Fibroblast of lung (primary cell): ENCODE measurements around the gene PRR35. TPM values are rescaled to one million over a fixed set of nuclear protein-coding genes. Genes with fewer than 3 reads are reported as not detected.

Source experiments
- DNase-seq, 2 donors: peaks; one replicate each; pipeline versions ENCODE4 v3.0.0 to v3.0.0-alpha.2; 2010; ENCODE audit warnings: low read depth in 2 of 2
- H2AFZ ChIP-seq: 2 replicates; pipeline ENCODE4 v1.5.1; 2012; ENCODE audit warnings: low read length, control low read depth, inconsistent platforms
- H3K27ac ChIP-seq: 2 replicates; pipeline ENCODE4 v1.5.1; 2011; ENCODE audit warnings: low read length, control low read depth; ENCODE audit not compliant: insufficient read depth
- H3K27me3 ChIP-seq: 2 replicates; pipeline ENCODE4 v1.5.1; 2011; ENCODE audit warnings: mild to moderate bottlenecking, low read length; ENCODE audit not compliant: control insufficient read depth, insufficient read depth
- H3K36me3 ChIP-seq: 2 replicates; pipeline ENCODE4 v1.5.1; 2011; ENCODE audit warnings: low read length; ENCODE audit not compliant: control insufficient read depth, insufficient read depth
- H3K4me1 ChIP-seq: 2 replicates; pipeline ENCODE4 v1.5.1; 2011; ENCODE audit warnings: low read length; ENCODE audit not compliant: control insufficient read depth, insufficient read depth; ENCODE audit errors: extremely low read depth
- H3K4me2 ChIP-seq: 2 replicates; pipeline ENCODE4 v1.5.1; 2011; ENCODE audit warnings: low read length, control low read depth; ENCODE audit not compliant: insufficient read depth; ENCODE audit errors: extremely low read depth
- H3K4me3 ChIP-seq, 4 experiments: fragments of 200-600 bp in 1 of 4; sonication (generic) in 1 of 4; replicated peaks in 1 of 4; 2 replicates each; pipeline ENCODE4 v1.5.1; 2011 to 2016; ENCODE audit warnings: low read length in 4 of 4, low read depth in 3 of 4, mild to moderate bottlenecking in 3 of 4, control low read depth in 2 of 4, inconsistent platforms in 1 of 4, mixed read lengths in 1 of 4; ENCODE audit not compliant: insufficient read depth in 1 of 4; ENCODE audit errors: control extremely low read depth in 1 of 4
- H3K79me2 ChIP-seq: 2 replicates; pipeline ENCODE4 v1.5.1; 2012; ENCODE audit warnings: mild to moderate bottlenecking, low read length, inconsistent platforms; ENCODE audit not compliant: control insufficient read depth, insufficient read depth
- H3K9ac ChIP-seq: 2 replicates; pipeline ENCODE4 v1.5.1; 2011; ENCODE audit warnings: mild to moderate bottlenecking, low read length, control low read depth; ENCODE audit not compliant: insufficient read depth
- H3K9me3 ChIP-seq: 2 replicates; pipeline ENCODE4 v1.5.1; 2012; ENCODE audit warnings: low read depth, low read length; ENCODE audit not compliant: control insufficient read depth, insufficient read depth
- H4K20me1 ChIP-seq: 2 replicates; pipeline ENCODE4 v1.5.1; 2011; ENCODE audit warnings: low read length; ENCODE audit not compliant: control insufficient read depth, insufficient read depth; ENCODE audit errors: extremely low read depth
- CTCF ChIP-seq, 2 donors: IDR thresholded peaks in 1 of 2; conservative IDR thresholded peaks in 1 of 2; 1 replicate in 1 of 2; 2 replicates in 1 of 2; pipeline ENCODE4 v1.5.1; 2011 to 2012; ENCODE audit warnings: low read length in 2 of 2, control low read depth in 1 of 2, inconsistent platforms in 1 of 2, low read depth in 1 of 2, mild to moderate bottlenecking in 1 of 2
- EZH2 ChIP-seq: IDR thresholded peaks from 2 replicates; pipeline ENCODE4 v1.5.1; 2012; ENCODE audit warnings: low read length, control low read depth, mild to moderate bottlenecking; ENCODE audit errors: missing control alignments
- polyA plus RNA-seq, 2 donors: library from polyadenylated mRNA; depleted of rRNA in 1 of 2; stranded (reverse) in 1 of 2; unstranded in 1 of 2; fragments of >200 nt; gene quantifications; 2 replicates each; pipeline ENCODE4 v1.2.1, GENCODE V29; 2011 to 2012; ENCODE audit warnings: missing spikeins in 1 of 2
- total RNA-seq: library from RNA; depleted of rRNA; stranded (reverse); fragments of >200 nt; gene quantifications from 2 replicates; pipeline ENCODE4 v1.2.1, GENCODE V29; 2014

PRR35 gene
- total and polyA plus RNA-seq, 2 donors (not counting 1 experiment from before 2014, with no cell fraction given), result not detected

- no peak for DNase-seq
- H3K4me3 ChIP-seq, result no peak overlapping the region
- no peak overlapping the region for H3K4me2 ChIP-seq
- no peaks in the 10 kb centered on the region for H3K9me3 ChIP-seq
- peaks cover 8% of the 10 kb centered on the region for H3K36me3 ChIP-seq
- TF ChIP-seq EZH2 (no peak), CTCF (conservative IDR thresholded peaks at IDR 0.05 in 1 of 2, IDR thresholded peaks at IDR 0.05 in 1 of 2; ENCODE audit: low read depth in 1 of 2, low read length in 2 of 2) (no peak)
- peaks cover under 1% of the 10 kb centered on the region for H3K4me1 ChIP-seq
- no peak overlapping the region for H3K9ac ChIP-seq
- H3K27ac ChIP-seq, result no peak overlapping the region
- peaks cover 10% of the 10 kb centered on the region for H3K79me2 ChIP-seq
- H3K27me3 ChIP-seq, result no peaks in the 10 kb centered on the region
- H2AFZ ChIP-seq, result no peak overlapping the region
- H4K20me1 ChIP-seq, result no peaks in the 10 kb centered on the region
Observed at GRCh38 chr16:574021-574760, 14.0 kb downstream of the PRR35 start.

- TF ChIP-seq EZH2, result no peak
- no peak for TF ChIP-seq CTCF (conservative IDR thresholded peaks at IDR 0.05 in 1 of 2, IDR thresholded peaks at IDR 0.05 in 1 of 2; ENCODE audit: low read depth in 1 of 2, low read length in 2 of 2)
- Histone ChIP-seq H3K27ac (no peak overlapping the region), H3K9ac (no peak overlapping the region), H3K9me3 (no peaks in the 10 kb centered on the region), H3K4me3 (no peak overlapping the region), H4K20me1 (no peaks in the 10 kb centered on the region), H2AFZ (no peak overlapping the region), H3K79me2 (peaks cover 9% of the 10 kb centered on the region), H3K4me1 (no peaks in the 10 kb centered on the region), H3K27me3 (no peaks in the 10 kb centered on the region), H3K4me2 (no peak overlapping the region), H3K36me3 (peaks cover 8% of the 10 kb centered on the region)
- no peak for DNase-seq
Observed at GRCh38 chr16:575354-576196, 15.4 kb downstream of the PRR35 start.

GRCh38 chr16:576197-576822 lies 16.1 kb downstream of the PRR35 start:
- no peaks in the 10 kb centered on the region for H3K4me1 ChIP-seq
- H3K4me3 ChIP-seq, result no peak overlapping the region
- H3K4me2 ChIP-seq, result no peak overlapping the region
- TF ChIP-seq EZH2, result no peak
- no peak for TF ChIP-seq CTCF (conservative IDR thresholded peaks at IDR 0.05 in 1 of 2, IDR thresholded peaks at IDR 0.05 in 1 of 2; ENCODE audit: low read depth in 1 of 2, low read length in 2 of 2)
- H3K9ac ChIP-seq, result no peak overlapping the region
- no peak for DNase-seq
- H3K27me3 ChIP-seq, result no peaks in the 10 kb centered on the region
- H3K9me3 ChIP-seq, result no peaks in the 10 kb centered on the region
- no peaks in the 10 kb centered on the region for H4K20me1 ChIP-seq
- no peak overlapping the region for H2AFZ ChIP-seq
- H3K36me3 ChIP-seq, result peaks cover 8% of the 10 kb centered on the region
- H3K27ac ChIP-seq, result no peak overlapping the region
- H3K79me2 ChIP-seq, result peaks cover 2% of the 10 kb centered on the region
